ENCODE data around the gene CAMKK2.

GRCh38 chr12:121224591-121224990, 71.9 kb downstream of the CAMKK2 start:
- TF ChIP-seq, protein P1, sequence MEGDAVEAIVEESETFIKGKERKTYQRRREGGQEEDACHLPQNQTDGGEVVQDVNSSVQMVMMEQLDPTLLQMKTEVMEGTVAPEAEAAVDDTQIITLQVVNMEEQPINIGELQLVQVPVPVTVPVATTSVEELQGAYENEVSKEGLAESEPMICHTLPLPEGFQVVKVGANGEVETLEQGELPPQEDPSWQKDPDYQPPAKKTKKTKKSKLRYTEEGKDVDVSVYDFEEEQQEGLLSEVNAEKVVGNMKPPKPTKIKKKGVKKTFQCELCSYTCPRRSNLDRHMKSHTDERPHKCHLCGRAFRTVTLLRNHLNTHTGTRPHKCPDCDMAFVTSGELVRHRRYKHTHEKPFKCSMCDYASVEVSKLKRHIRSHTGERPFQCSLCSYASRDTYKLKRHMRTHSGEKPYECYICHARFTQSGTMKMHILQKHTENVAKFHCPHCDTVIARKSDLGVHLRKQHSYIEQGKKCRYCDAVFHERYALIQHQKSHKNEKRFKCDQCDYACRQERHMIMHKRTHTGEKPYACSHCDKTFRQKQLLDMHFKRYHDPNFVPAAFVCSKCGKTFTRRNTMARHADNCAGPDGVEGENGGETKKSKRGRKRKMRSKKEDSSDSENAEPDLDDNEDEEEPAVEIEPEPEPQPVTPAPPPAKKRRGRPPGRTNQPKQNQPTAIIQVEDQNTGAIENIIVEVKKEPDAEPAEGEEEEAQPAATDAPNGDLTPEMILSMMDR (IDR thresholded peaks at IDR 0.05; ENCODE audit: poor library complexity, severe bottlenecking) = no peak
- TF ChIP-seq POLR2AphosphoS5 (IDR thresholded peaks at IDR 0.05) (no peak), EZH2 (IDR thresholded peaks at IDR 0.05; ENCODE audit: borderline replicate concordance, insufficient read depth, low read length, poor library complexity, severe bottlenecking) (no peak), TAF1 (IDR thresholded peaks at IDR 0.05; ENCODE audit: low read depth) (no peak), MXI1 (conservative IDR thresholded peaks at IDR 0.05; ENCODE audit: poor library complexity, severe bottlenecking) (no peak), SMC3 (conservative IDR thresholded peaks at IDR 0.05; ENCODE audit: poor library complexity) (no peak), RAD21 (conservative IDR thresholded peaks at IDR 0.05) (no peak)
- TF ChIP-seq, protein P2, sequence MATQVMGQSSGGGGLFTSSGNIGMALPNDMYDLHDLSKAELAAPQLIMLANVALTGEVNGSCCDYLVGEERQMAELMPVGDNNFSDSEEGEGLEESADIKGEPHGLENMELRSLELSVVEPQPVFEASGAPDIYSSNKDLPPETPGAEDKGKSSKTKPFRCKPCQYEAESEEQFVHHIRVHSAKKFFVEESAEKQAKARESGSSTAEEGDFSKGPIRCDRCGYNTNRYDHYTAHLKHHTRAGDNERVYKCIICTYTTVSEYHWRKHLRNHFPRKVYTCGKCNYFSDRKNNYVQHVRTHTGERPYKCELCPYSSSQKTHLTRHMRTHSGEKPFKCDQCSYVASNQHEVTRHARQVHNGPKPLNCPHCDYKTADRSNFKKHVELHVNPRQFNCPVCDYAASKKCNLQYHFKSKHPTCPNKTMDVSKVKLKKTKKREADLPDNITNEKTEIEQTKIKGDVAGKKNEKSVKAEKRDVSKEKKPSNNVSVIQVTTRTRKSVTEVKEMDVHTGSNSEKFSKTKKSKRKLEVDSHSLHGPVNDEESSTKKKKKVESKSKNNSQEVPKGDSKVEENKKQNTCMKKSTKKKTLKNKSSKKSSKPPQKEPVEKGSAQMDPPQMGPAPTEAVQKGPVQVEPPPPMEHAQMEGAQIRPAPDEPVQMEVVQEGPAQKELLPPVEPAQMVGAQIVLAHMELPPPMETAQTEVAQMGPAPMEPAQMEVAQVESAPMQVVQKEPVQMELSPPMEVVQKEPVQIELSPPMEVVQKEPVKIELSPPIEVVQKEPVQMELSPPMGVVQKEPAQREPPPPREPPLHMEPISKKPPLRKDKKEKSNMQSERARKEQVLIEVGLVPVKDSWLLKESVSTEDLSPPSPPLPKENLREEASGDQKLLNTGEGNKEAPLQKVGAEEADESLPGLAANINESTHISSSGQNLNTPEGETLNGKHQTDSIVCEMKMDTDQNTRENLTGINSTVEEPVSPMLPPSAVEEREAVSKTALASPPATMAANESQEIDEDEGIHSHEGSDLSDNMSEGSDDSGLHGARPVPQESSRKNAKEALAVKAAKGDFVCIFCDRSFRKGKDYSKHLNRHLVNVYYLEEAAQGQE (IDR thresholded peaks at IDR 0.05; ENCODE audit: borderline replicate concordance) = no peak
